ENCODE data around the gene CYP4F22.

DNA sequence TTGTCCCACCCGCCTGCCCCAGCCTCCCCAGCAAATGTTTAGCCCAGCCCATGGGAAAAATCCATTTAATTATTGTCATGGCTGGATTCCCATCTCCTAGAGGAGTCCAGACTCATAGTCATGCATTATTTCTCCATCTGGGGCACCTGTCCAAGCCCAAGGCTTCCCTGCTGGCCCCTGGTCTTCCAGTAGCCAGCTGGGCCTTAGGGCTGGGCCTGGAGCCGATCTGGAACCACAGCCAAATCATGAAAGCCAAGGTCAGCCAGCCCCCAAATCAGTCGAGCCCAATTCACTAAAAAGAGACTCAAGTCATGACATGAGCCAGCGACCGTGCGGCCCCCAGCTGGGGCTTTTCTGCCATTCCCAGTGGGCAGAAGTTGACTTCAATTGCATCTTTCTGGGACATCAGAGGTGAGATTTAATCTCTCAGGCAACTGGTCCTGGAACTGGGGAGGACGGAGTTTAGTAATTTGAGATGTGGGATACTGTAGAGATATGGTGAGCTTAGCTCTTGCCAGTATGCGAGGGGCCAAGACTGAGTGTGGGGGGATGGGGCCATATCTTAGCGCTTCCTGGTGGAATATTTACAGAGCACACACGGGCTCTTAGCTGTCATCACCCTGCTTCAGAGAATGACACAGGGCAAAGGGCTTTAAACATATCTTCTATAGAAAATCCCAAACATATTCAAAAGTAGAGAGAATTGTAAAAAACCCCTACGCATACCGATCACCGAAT, 19.7 kb upstream of the CYP4F22 start:
- TF ChIP-seq POLR2AphosphoS5 (IDR thresholded peaks at IDR 0.05; ENCODE audit: low read depth, low read length) (no peak), EZH2 (IDR thresholded peaks at IDR 0.05) (no peak), CEBPB (IDR thresholded peaks at IDR 0.05; ENCODE audit: low read depth) (no peak), ZFX (IDR thresholded peaks at IDR 0.05) (no peak)
- TF ChIP-seq, protein P1, sequence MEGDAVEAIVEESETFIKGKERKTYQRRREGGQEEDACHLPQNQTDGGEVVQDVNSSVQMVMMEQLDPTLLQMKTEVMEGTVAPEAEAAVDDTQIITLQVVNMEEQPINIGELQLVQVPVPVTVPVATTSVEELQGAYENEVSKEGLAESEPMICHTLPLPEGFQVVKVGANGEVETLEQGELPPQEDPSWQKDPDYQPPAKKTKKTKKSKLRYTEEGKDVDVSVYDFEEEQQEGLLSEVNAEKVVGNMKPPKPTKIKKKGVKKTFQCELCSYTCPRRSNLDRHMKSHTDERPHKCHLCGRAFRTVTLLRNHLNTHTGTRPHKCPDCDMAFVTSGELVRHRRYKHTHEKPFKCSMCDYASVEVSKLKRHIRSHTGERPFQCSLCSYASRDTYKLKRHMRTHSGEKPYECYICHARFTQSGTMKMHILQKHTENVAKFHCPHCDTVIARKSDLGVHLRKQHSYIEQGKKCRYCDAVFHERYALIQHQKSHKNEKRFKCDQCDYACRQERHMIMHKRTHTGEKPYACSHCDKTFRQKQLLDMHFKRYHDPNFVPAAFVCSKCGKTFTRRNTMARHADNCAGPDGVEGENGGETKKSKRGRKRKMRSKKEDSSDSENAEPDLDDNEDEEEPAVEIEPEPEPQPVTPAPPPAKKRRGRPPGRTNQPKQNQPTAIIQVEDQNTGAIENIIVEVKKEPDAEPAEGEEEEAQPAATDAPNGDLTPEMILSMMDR (IDR thresholded peaks at IDR 0.05 in 2 of 3, conservative IDR thresholded peaks at IDR 0.05 in 1 of 3; ENCODE audit: borderline replicate concordance in 1 of 3, insufficient read depth in 1 of 3, low read depth in 2 of 3, low read length in 2 of 3) = no peak
- TF ChIP-seq, protein P2, sequence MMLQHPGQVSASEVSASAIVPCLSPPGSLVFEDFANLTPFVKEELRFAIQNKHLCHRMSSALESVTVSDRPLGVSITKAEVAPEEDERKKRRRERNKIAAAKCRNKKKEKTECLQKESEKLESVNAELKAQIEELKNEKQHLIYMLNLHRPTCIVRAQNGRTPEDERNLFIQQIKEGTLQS (IDR thresholded peaks at IDR 0.05) = no peak
- TF ChIP-seq, protein P3, sequence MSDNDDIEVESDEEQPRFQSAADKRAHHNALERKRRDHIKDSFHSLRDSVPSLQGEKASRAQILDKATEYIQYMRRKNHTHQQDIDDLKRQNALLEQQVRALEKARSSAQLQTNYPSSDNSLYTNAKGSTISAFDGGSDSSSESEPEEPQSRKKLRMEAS (IDR thresholded peaks at IDR 0.05) = no peak
- TF ChIP-seq, protein P4, sequence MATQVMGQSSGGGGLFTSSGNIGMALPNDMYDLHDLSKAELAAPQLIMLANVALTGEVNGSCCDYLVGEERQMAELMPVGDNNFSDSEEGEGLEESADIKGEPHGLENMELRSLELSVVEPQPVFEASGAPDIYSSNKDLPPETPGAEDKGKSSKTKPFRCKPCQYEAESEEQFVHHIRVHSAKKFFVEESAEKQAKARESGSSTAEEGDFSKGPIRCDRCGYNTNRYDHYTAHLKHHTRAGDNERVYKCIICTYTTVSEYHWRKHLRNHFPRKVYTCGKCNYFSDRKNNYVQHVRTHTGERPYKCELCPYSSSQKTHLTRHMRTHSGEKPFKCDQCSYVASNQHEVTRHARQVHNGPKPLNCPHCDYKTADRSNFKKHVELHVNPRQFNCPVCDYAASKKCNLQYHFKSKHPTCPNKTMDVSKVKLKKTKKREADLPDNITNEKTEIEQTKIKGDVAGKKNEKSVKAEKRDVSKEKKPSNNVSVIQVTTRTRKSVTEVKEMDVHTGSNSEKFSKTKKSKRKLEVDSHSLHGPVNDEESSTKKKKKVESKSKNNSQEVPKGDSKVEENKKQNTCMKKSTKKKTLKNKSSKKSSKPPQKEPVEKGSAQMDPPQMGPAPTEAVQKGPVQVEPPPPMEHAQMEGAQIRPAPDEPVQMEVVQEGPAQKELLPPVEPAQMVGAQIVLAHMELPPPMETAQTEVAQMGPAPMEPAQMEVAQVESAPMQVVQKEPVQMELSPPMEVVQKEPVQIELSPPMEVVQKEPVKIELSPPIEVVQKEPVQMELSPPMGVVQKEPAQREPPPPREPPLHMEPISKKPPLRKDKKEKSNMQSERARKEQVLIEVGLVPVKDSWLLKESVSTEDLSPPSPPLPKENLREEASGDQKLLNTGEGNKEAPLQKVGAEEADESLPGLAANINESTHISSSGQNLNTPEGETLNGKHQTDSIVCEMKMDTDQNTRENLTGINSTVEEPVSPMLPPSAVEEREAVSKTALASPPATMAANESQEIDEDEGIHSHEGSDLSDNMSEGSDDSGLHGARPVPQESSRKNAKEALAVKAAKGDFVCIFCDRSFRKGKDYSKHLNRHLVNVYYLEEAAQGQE (IDR thresholded peaks at IDR 0.05; ENCODE audit: low read depth) = no peak

Measured in HCT116 (cell line).